Measurements from ENCODE around the gene CTAGE1.
A peak's percentile ranks its signal among the peaks of the same experiment; 100 is the strongest.

The CTAGE1 gene

GRCh38 chr18:22387787-22388186, 29.9 kb downstream of the CTAGE1 start:
- no peak for DNase-seq

- no peak for DNase-seq
Observed at GRCh38 chr18:22387364-22387763, 30.4 kb downstream of the CTAGE1 start.

GRCh38 chr18:22385718-22386117, 32.0 kb downstream of the CTAGE1 start:
- DNase-seq: no peak

- DNase-seq: peak; percentile 3
Observed at GRCh38 chr18:22378672-22379282, 38.9 kb downstream of the CTAGE1 start.

GRCh38 chr18:22377769-22378168, 39.9 kb downstream of the CTAGE1 start:
- DNase-seq: no peak

- DNase-seq: no peak
Observed at GRCh38 chr18:22370414-22370813, 47.3 kb downstream of the CTAGE1 start.

- DNase-seq: no peak
Observed at GRCh38 chr18:22368021-22368420, 49.7 kb downstream of the CTAGE1 start.

GRCh38 chr18:22367303-22367702, 50.4 kb downstream of the CTAGE1 start:
- no peak for DNase-seq

GRCh38 chr18:22363867-22364463, 53.8 kb downstream of the CTAGE1 start:
- DNase-seq: no peak

All from activated CD4-positive, alpha-beta T cell treated with anti-CD3 and anti-CD28 coated beads, Interleukin-2, Interleukin-6, amounts not matched to agents 100 ng/mL and 50 ng/mL, durations not matched to agents 16 hours and 8 hours (primary cell).